ENCODE data around the gene TARBP1. TPM values are rescaled to one million over a fixed set of nuclear protein-coding genes. Genes with fewer than 3 reads are reported as not detected.

The TARBP1 gene
- total and polyA plus RNA-seq, 4 donors, result 11.2 to 48.7 (median 29.9) TPM

DNA sequence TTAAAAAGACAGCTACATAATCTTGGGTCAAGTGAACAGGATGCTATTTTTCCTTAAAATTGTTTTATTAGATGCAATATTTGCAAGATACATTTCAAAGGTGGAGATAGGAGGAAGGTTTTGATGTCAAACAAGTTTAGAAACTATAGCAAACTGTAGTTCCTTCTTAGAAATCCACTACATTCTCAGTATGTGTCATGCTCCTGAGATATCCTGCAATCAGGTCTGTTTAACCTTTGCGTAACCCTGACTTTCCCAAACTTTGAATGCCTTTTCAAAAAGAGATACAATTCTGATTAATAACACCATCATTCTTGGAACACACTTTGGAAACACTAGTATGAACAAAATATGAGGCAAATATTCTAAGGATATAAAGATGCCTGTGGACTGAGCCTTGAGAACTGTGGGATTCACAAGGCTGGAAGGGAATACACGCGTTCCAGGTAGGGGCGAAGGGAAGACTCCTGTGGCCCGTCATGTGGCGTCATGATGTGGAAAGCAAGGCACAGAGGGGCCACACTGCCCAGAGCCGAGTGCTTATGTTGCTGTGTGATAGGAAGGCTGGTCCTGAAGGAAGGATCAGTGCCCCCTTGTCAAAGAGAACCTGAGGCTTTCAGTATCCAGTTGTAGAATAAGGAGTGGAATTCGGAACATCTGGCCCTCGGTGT, 19.6 kb upstream of the TARBP1 start:
- 54 to 58% methylated on average over 9 of the region's 9 CpGs for WGBS, 2 donors
- H3K27ac ChIP-seq (ENCODE audit: low read depth in 1 of 2, low read length in 1 of 2), result peak overlapping the region; percentile 17 to 86
- H3K4me3 ChIP-seq, result no peak overlapping the region
- no peaks in the 10 kb centered on the region for H3K36me3 ChIP-seq (ENCODE audit: control insufficient read depth in 4 of 4, insufficient read depth in 4 of 4, low read length in 4 of 4)
- H3K4me1 ChIP-seq (ENCODE audit: control insufficient read depth in 5 of 5, insufficient read depth in 5 of 5, low read length in 5 of 5), result peaks cover 4 to 29% (median 16%) of the 10 kb centered on the region in 5 donors
- no peaks in the 10 kb centered on the region for H3K9me3 ChIP-seq (ENCODE audit: control insufficient read depth in 4 of 4, insufficient read depth in 3 of 4, low read length in 3 of 4)
- TF ChIP-seq, protein P1, sequence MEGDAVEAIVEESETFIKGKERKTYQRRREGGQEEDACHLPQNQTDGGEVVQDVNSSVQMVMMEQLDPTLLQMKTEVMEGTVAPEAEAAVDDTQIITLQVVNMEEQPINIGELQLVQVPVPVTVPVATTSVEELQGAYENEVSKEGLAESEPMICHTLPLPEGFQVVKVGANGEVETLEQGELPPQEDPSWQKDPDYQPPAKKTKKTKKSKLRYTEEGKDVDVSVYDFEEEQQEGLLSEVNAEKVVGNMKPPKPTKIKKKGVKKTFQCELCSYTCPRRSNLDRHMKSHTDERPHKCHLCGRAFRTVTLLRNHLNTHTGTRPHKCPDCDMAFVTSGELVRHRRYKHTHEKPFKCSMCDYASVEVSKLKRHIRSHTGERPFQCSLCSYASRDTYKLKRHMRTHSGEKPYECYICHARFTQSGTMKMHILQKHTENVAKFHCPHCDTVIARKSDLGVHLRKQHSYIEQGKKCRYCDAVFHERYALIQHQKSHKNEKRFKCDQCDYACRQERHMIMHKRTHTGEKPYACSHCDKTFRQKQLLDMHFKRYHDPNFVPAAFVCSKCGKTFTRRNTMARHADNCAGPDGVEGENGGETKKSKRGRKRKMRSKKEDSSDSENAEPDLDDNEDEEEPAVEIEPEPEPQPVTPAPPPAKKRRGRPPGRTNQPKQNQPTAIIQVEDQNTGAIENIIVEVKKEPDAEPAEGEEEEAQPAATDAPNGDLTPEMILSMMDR (IDR thresholded peaks at IDR 0.05; ENCODE audit: control extremely low read depth, extremely low read depth), result no peak
- no peaks in the 10 kb centered on the region for H3K27me3 ChIP-seq (ENCODE audit: control insufficient read depth in 3 of 3, insufficient read depth in 3 of 3, low read length in 2 of 3)
- H3K9ac ChIP-seq (ENCODE audit: insufficient read depth in 1 of 2, low read length in 2 of 2), result no peak overlapping the region
- DNase-seq (no peak), ATAC-seq (ENCODE audit: insufficient read depth, low FRiP score) (no peak)

DNA sequence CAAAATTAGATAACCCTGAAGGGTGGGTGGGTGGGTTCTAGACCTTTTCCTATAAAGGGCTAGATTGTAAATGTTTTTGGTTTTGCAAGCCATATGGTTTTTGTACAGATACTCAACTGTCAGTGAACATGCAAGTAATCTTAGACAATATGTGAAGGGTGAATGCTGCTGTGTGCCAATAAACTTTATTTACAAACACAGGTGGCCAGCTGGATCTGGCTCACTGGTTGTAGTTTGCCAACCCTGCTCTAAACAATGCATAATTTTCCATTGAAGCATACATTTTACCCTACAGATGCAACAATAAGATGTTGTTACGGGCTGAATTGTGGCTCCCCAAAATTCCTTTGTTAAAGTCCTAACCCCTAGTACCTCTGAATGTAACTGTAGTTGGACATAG, 18.6 kb upstream of the TARBP1 start:
- no peak overlapping the region for H3K4me3 ChIP-seq
- ATAC-seq (ENCODE audit: insufficient read depth, low FRiP score), result no peak

DNA sequence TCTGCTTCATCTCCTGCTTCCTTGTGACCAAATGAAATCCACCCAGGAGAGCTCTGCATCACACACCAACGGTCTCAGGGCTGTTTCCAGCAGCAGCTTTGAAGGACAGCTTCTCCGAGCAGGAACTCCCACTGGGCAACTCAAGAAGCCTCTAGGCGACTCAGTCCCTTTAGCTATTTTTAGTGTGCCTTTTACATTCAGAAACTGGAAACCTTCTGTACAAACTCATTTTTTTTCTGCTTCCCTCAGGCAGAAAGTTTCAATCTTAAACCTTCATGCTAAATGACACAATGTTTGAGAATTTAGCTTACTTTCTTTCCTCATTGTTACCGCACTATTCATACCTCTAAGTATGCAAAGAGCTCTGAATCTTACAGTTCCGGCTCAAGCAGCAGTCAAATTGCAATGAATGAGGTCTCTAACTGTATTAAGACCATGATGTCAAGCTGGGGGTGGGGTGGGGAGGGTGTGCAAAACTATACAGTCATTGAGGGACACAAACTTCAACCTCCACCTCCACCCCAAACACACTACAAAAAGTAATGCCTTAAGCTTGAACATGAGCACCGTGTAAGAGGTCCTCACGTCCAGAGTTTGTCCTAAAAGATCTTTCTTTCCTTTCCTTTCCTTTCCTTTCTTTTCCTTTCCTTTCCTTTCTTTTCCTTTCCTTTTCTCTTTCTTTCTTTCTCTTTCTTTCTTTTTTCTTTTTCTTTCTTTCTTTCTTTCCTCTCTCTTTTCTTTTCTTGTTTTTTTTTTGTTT, 16.4 kb upstream of the TARBP1 start:
- peak overlapping the region in 1 of 2 donors; percentile 68 for H3K9ac ChIP-seq (ENCODE audit: insufficient read depth in 1 of 2, low read length in 2 of 2)
- H3K9me3 ChIP-seq (ENCODE audit: control insufficient read depth in 4 of 4, insufficient read depth in 3 of 4, low read length in 3 of 4), result no peaks in the 10 kb centered on the region
- no peaks in the 10 kb centered on the region for H3K36me3 ChIP-seq (ENCODE audit: control insufficient read depth in 4 of 4, insufficient read depth in 4 of 4, low read length in 4 of 4)
- 51 to 71% methylated on average over 7 of the region's 7 CpGs for WGBS, 2 donors
- DNase-seq (peak in 2 of 3 donors; percentile 41 to 65), ATAC-seq (ENCODE audit: insufficient read depth, low FRiP score) (peak; percentile 35)
- H3K4me3 ChIP-seq, result no peak overlapping the region
- H3K27ac ChIP-seq (ENCODE audit: low read depth in 1 of 2, low read length in 1 of 2), result peak overlapping the region; percentile 7 to 81
- peaks cover 2 to 13% (median 11%) of the 10 kb centered on the region in 5 donors for H3K4me1 ChIP-seq (ENCODE audit: control insufficient read depth in 5 of 5, insufficient read depth in 5 of 5, low read length in 5 of 5)
- H3K27me3 ChIP-seq (ENCODE audit: control insufficient read depth in 3 of 3, insufficient read depth in 3 of 3, low read length in 2 of 3), result no peaks in the 10 kb centered on the region
- TF ChIP-seq, protein P1 (IDR thresholded peaks at IDR 0.05; ENCODE audit: control extremely low read depth, extremely low read depth), result no peak

More for the DNA sequence above, 18.6 kb upstream of the TARBP1 start:
- DNase-seq, result no peak
- Histone ChIP-seq H3K9me3 (ENCODE audit: control insufficient read depth in 4 of 4, insufficient read depth in 3 of 4, low read length in 3 of 4) (no peaks in the 10 kb centered on the region), H3K4me1 (ENCODE audit: control insufficient read depth in 5 of 5, insufficient read depth in 5 of 5, low read length in 5 of 5) (peaks cover 4 to 25% (median 16%) of the 10 kb centered on the region in 5 donors), H3K9ac (ENCODE audit: insufficient read depth in 1 of 2, low read length in 2 of 2) (no peak overlapping the region), H3K27ac (ENCODE audit: low read depth in 1 of 2, low read length in 1 of 2) (no peak overlapping the region), H3K27me3 (ENCODE audit: control insufficient read depth in 3 of 3, insufficient read depth in 3 of 3, low read length in 2 of 3) (no peaks in the 10 kb centered on the region), H3K36me3 (ENCODE audit: control insufficient read depth in 4 of 4, insufficient read depth in 4 of 4, low read length in 4 of 4) (no peaks in the 10 kb centered on the region)
- WGBS, 2 donors, result 96 to 100% methylated on average over 1 of the region's 1 CpG
- TF ChIP-seq, protein P1 (IDR thresholded peaks at IDR 0.05; ENCODE audit: control extremely low read depth, extremely low read depth), result no peak
